Mucosa of rectum (tissue), 2 donors: Measurements from ENCODE around the gene TRIM37.
"Not testable (repeated sequence)": the region's sequence is repeated elsewhere in the genome, so short reads cannot be mapped to it uniquely, and the experiment has no call there.

Source experiments
- H3K27ac ChIP-seq, 2 donors: one replicate each; pipeline ENCODE4 v1.7.0; 2013; ENCODE audit warnings: inconsistent platforms in 2 of 2, low read depth in 2 of 2, low read length in 2 of 2
- H3K27me3 ChIP-seq, 2 donors: one replicate each; pipeline ENCODE4 v1.7.0; 2013; ENCODE audit warnings: low read length in 2 of 2; ENCODE audit not compliant: control insufficient read depth in 2 of 2, insufficient read depth in 2 of 2
- H3K36me3 ChIP-seq, 2 donors: one replicate each; pipeline ENCODE4 v1.7.0; 2013; ENCODE audit warnings: low read length in 2 of 2; ENCODE audit not compliant: control insufficient read depth in 2 of 2, insufficient read depth in 2 of 2
- H3K4me1 ChIP-seq, 2 donors: one replicate each; pipeline ENCODE4 v1.7.0; 2013; ENCODE audit warnings: low read length in 2 of 2, mild to moderate bottlenecking in 1 of 2; ENCODE audit not compliant: control insufficient read depth in 2 of 2, insufficient read depth in 2 of 2
- H3K4me3 ChIP-seq, 2 donors: one replicate each; pipeline ENCODE4 v1.7.0; 2013; ENCODE audit warnings: low read length in 2 of 2
- H3K9ac ChIP-seq, 2 donors: one replicate each; pipeline ENCODE4 v1.7.0; 2013; ENCODE audit warnings: low read length in 2 of 2, low read depth in 1 of 2, mild to moderate bottlenecking in 1 of 2
- H3K9me3 ChIP-seq, 2 donors: one replicate each; pipeline ENCODE4 v1.7.0; 2013; ENCODE audit warnings: low read length in 2 of 2; ENCODE audit not compliant: control insufficient read depth in 2 of 2
- donor health status: healthy.
- donor health status: Normal muscosa, but diverticular disease.

The TRIM37 gene

GRCh38 chr17:59090593-59090992 is 16.1 kb downstream of the TRIM37 start:
- not testable (repeated sequence) for H3K27me3 ChIP-seq, H3K4me3 ChIP-seq, H3K9ac ChIP-seq, H3K36me3 ChIP-seq, H3K9me3 ChIP-seq, H3K27ac ChIP-seq
- H3K4me1 ChIP-seq: peaks cover 6 to 12% of the 10 kb centered on the region in 2 donors

GRCh38 chr17:59084154-59084553 is 22.5 kb downstream of the TRIM37 start:
- H3K27ac ChIP-seq: no peak overlapping the region
- H3K4me3 ChIP-seq: no peak overlapping the region
- H3K4me1 ChIP-seq: no peaks in the 10 kb centered on the region
- no peak overlapping the region for H3K9ac ChIP-seq
- peaks cover 12 to 14% of the 10 kb centered on the region in 2 donors for H3K36me3 ChIP-seq
- no peaks in the 10 kb centered on the region for H3K9me3 ChIP-seq
- no peaks in the 10 kb centered on the region for H3K27me3 ChIP-seq

DNA sequence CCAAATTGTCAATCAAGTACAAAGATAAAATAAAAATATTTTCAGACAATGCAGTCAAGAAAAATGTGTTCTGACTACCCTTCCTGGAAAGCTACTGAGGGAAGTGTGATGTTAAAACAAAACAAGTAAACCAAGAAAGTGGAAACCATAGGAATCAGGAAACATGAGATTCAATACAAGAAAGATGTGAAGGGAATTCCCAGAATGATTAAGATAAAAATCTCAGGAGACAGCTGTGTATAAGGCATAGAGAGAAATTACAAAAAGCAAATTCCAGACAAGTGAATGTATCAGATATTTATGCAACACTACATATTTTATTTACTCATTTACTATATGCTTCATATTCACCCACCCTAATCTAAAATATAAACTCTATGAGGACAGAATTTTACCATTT is 32.2 kb downstream of the TRIM37 start:
- peaks cover 7 to 29% of the 10 kb centered on the region in 2 donors for H3K36me3 ChIP-seq
- no peak overlapping the region for H3K4me3 ChIP-seq
- no peak overlapping the region for H3K9ac ChIP-seq
- H3K4me1 ChIP-seq: no peaks in the 10 kb centered on the region
- no peaks in the 10 kb centered on the region for H3K27me3 ChIP-seq
- H3K27ac ChIP-seq: no peak overlapping the region
- no peaks in the 10 kb centered on the region for H3K9me3 ChIP-seq

DNA sequence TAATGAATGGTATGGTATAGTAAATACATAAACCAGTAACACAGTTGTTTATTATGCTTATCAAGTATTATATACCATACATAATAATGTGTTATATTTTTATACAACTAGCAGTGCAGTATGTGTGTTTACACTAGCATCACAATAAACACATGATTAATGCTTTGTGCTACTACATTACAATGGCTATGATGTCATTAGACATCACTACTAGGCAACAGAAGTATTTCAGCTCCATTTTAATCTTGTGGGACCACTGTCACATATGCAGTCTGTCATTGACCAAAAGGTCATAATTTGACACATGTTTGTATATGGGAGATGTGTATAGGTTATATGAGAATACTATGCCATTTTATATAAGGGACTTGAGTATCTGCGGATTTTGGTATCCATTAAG is 32.7 kb downstream of the TRIM37 start:
- H3K4me3 ChIP-seq: no peak overlapping the region
- no peaks in the 10 kb centered on the region for H3K27me3 ChIP-seq
- no peaks in the 10 kb centered on the region for H3K9me3 ChIP-seq
- no peaks in the 10 kb centered on the region for H3K4me1 ChIP-seq
- no peak overlapping the region for H3K9ac ChIP-seq
- no peak overlapping the region for H3K27ac ChIP-seq
- H3K36me3 ChIP-seq: peaks cover 6 to 31% of the 10 kb centered on the region in 2 donors

DNA sequence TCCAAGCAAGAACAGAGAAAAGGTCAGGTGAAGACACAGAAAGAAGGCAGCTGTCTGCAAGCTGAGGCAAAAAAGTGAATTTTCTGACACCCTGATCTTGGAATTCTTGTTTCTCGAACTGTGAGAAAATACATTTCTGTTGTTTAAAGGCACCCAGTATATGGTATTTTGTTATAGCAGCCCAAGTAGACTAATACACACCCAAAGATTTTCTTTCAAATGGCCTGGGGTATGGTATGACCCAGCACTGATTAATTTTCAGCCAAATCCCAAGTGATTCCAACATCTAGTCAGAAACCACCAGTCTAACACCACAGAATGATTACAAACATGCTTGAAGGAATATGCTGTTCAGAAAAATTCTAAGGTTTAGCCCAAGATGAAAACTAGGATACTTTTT is 36.8 kb downstream of the TRIM37 start:
- H3K36me3 ChIP-seq: peaks cover 12 to 25% of the 10 kb centered on the region in 2 donors

DNA sequence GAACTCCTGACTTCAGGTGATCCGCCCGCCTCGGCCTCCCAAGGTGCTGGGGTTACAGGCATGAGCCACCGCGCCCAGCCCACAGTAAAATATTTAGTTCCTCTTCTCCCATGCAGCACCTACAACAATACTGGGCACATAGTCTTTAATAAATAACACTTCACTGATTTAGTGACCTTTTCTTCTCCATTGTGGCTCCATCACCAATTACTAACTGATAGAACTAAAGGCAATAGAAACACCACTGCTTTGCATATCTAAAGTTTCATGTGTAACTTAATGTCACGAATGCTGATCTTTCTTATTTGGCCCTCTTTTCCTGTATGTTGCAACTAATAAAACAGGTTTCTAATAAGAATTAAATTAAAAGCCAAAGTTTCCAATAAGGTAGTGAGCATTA is 38.9 kb downstream of the TRIM37 start:
- no peak overlapping the region for H3K27ac ChIP-seq
- no peaks in the 10 kb centered on the region for H3K4me1 ChIP-seq
- H3K27me3 ChIP-seq: no peaks in the 10 kb centered on the region
- no peak overlapping the region for H3K4me3 ChIP-seq
- no peak overlapping the region for H3K9ac ChIP-seq
- H3K36me3 ChIP-seq: peaks cover 9 to 20% of the 10 kb centered on the region in 2 donors
- H3K9me3 ChIP-seq: no peaks in the 10 kb centered on the region

More for the DNA sequence above, 36.8 kb downstream of the TRIM37 start:
- H3K27ac ChIP-seq: no peak overlapping the region
- no peak overlapping the region for H3K4me3 ChIP-seq
- no peaks in the 10 kb centered on the region for H3K9me3 ChIP-seq
- no peak overlapping the region for H3K9ac ChIP-seq
- no peaks in the 10 kb centered on the region for H3K4me1 ChIP-seq
- no peaks in the 10 kb centered on the region for H3K27me3 ChIP-seq

- Histone ChIP-seq H3K4me1 (no peaks in the 10 kb centered on the region), H3K9me3 (no peaks in the 10 kb centered on the region), H3K4me3 (no peak overlapping the region), H3K36me3 (peaks cover 9 to 20% of the 10 kb centered on the region in 2 donors), H3K27ac (no peak overlapping the region), H3K27me3 (no peaks in the 10 kb centered on the region), H3K9ac (no peak overlapping the region)
Observed at GRCh38 chr17:59067340-59067739, 39.3 kb downstream of the TRIM37 start.

- Histone ChIP-seq H3K9me3 (no peaks in the 10 kb centered on the region), H3K9ac (no peak overlapping the region), H3K4me3 (no peak overlapping the region), H3K36me3 (peaks cover 15 to 18% of the 10 kb centered on the region in 2 donors), H3K4me1 (no peaks in the 10 kb centered on the region), H3K27ac (no peak overlapping the region), H3K27me3 (no peaks in the 10 kb centered on the region)
Observed at GRCh38 chr17:59062509-59062908, 44.2 kb downstream of the TRIM37 start.

DNA sequence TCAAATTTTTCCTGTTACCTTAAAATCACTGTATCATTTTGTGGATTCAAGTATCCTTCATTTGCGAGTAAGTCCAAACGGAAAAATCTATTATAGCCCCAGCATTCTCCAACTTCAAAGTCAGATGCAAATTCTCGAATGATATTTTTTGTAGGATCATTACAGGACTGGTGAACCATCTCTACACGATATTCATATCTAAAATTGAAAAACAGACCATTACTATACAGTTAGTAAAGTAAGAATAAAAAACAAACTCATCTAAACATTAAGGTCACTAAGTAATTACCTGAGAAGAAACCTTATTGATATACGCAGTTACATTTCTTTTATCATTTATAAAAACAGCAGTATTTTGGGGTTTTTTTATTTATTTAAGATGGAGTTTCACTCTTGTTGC is 49.8 kb downstream of the TRIM37 start:
- Histone ChIP-seq H3K27me3 (no peaks in the 10 kb centered on the region), H3K36me3 (peaks cover 12 to 19% of the 10 kb centered on the region in 2 donors), H3K9me3 (no peaks in the 10 kb centered on the region), H3K4me1 (no peaks in the 10 kb centered on the region), H3K4me3 (no peak overlapping the region), H3K27ac (no peak overlapping the region), H3K9ac (no peak overlapping the region)

DNA sequence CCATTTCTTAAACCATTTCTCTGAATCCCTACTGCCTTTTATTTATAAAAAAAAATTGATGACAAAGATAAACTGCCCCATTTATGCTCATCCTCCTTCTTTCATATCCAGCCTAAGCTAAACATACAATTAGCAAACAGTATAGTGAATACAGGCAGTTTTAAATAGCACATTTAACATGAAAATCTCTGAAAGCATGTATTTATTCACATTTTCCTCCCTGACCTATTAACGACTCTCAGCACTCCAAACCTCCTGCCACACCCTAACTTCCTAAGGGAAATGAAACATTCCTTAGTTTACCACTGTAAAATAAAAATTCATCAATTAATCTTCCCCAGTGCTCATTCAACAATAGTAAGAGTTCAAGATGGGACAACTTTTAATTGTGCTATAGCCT is 56.9 kb downstream of the TRIM37 start:
- H3K27me3 ChIP-seq: no peaks in the 10 kb centered on the region
- no peaks in the 10 kb centered on the region for H3K4me1 ChIP-seq
- H3K36me3 ChIP-seq: peaks cover 4 to 7% of the 10 kb centered on the region in 2 donors
- no peak overlapping the region for H3K4me3 ChIP-seq
- no peaks in the 10 kb centered on the region for H3K9me3 ChIP-seq
- H3K9ac ChIP-seq: no peak overlapping the region
- H3K27ac ChIP-seq: no peak overlapping the region

DNA sequence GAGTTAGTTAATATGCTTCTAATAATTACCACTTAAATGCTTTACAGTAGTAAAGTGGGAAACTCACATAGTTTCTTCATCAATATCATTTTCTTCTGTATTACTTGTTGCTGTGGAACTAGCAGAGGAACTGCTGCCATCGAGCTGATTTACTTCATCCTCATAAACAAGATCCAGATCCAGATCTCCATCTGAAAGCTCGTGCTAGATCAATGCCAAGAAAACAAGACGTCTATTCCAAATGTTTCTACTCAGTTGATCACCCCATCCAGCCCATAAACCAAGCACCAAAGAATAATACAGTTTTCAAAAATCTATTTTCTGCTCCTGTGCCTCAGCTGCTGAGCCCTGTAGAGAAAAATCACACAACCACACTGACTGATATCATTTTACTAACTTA is 59.1 kb downstream of the TRIM37 start:
- Histone ChIP-seq H3K4me1 (no peaks in the 10 kb centered on the region), H3K36me3 (peaks cover 11% of the 10 kb centered on the region in 2 donors), H3K4me3 (no peak overlapping the region), H3K27ac (no peak overlapping the region), H3K9ac (no peak overlapping the region), H3K9me3 (no peaks in the 10 kb centered on the region), H3K27me3 (no peaks in the 10 kb centered on the region)
